ENCODE results near the gene NDUFS7. TPM values are rescaled to one million over a fixed set of nuclear protein-coding genes. Genes with fewer than 3 reads are reported as not detected.
"Not testable (repeated sequence)": the region's sequence is repeated elsewhere in the genome, so short reads cannot be mapped to it uniquely, and the experiment has no call there.

NDUFS7 gene
- polyA plus RNA-seq, 3 donors: 119 to 232 (median 211) TPM

- no peak for TF ChIP-seq CTCF (IDR thresholded peaks at IDR 0.05)
- H2AFZ ChIP-seq (ENCODE audit: insufficient read depth, low read depth, low read length, poor library complexity, severe bottlenecking): peak overlapping the region; percentile 66
- H3K4me1 ChIP-seq (ENCODE audit: control insufficient read depth in 1 of 2, insufficient read depth in 2 of 2, low read length in 2 of 2): peaks cover 13 to 23% of the 10 kb centered on the region in 2 donors
- H3K4me2 ChIP-seq (replicated peaks; ENCODE audit: extremely low read depth, low read length, poor library complexity, severe bottlenecking): peak overlapping the region; percentile 91
- H3K27ac ChIP-seq (ENCODE audit: low read depth in 1 of 2, low read length in 2 of 2): peak overlapping the region; percentile 85 to 88
- Mint-ChIP-seq H3K4me3 (peak overlapping the region; percentile 89 to 95), H3K4me1 (peaks cover 27% of the 10 kb centered on the region), H3K36me3 (peaks cover 38 to 48% of the 10 kb centered on the region in 2 donors), H3K27ac (peak overlapping the region; percentile 18 to 99 (median 95)), H3K9me3 (peaks cover 0 to 2% (median 0%) of the 10 kb centered on the region in 7 donors), H3K27me3 (ENCODE audit: low read depth in 3 of 3) (peaks cover 1 to 4% (median 3%) of the 10 kb centered on the region in 3 donors)
- no peaks in the 10 kb centered on the region for H3K9me3 ChIP-seq (replicated peaks in 1 of 2; ENCODE audit: control insufficient read depth in 1 of 2, insufficient read depth in 1 of 2, low read length in 2 of 2)
- intact Hi-C loops (cut with micrococcal nuclease): loop anchor here in 1 of 2 donors (1.0 to 2.0 kb wide), 2 partner anchors 40 to 56 kb away; partner anchors contain the start of genes C19orf25 and NDUFS7
- peaks cover 34 to 51% of the 10 kb centered on the region in 2 donors for H3K36me3 ChIP-seq (replicated peaks in 1 of 2; ENCODE audit: control insufficient read depth in 1 of 2, insufficient read depth in 2 of 2, low read length in 2 of 2)
- 1% methylated on average over 23 of the region's 26 CpGs for WGBS (ENCODE audit: insufficient coverage)
- no peak for DNase-seq
- peaks cover 0 to under 1% of the 10 kb centered on the region in 2 donors for H3K27me3 ChIP-seq (ENCODE audit: control insufficient read depth in 2 of 2, insufficient read depth in 2 of 2, low read length in 2 of 2)
- peaks cover 69% of the 10 kb centered on the region for H4K20me1 ChIP-seq (ENCODE audit: insufficient read depth, low read length)
- peak overlapping the region; percentile 98 for H3K9ac ChIP-seq (ENCODE audit: insufficient read depth, low read length, poor library complexity, severe bottlenecking)
- H3K79me2 ChIP-seq (ENCODE audit: insufficient read depth, low read length): peaks cover 28% of the 10 kb centered on the region
- H3K4me3 ChIP-seq (replicated peaks in 1 of 3; ENCODE audit: low read depth in 2 of 3, low read length in 3 of 3): peak overlapping the region; percentile 52 to 93 (median 82)
Observed at GRCh38 chr19:1438933-1439354, 55.2 kb downstream of the NDUFS7 start.

- not testable (repeated sequence) for H2AFZ ChIP-seq (ENCODE audit: insufficient read depth, low read depth, low read length, poor library complexity, severe bottlenecking); H3K27me3 ChIP-seq (ENCODE audit: control insufficient read depth in 2 of 2, insufficient read depth in 2 of 2, low read length in 2 of 2); H3K9me3 Mint-ChIP-seq; H3K9me3 ChIP-seq (replicated peaks in 1 of 2; ENCODE audit: control insufficient read depth in 1 of 2, insufficient read depth in 1 of 2, low read length in 2 of 2)
- Mint-ChIP-seq H3K4me1 (peaks cover 30% of the 10 kb centered on the region), H3K27ac (peak overlapping the region; percentile 4 to 99 (median 75)), H3K36me3 (peaks cover 38 to 45% of the 10 kb centered on the region in 2 donors), H3K4me3 (peak overlapping the region; percentile 89 to 95), H3K27me3 (ENCODE audit: low read depth in 3 of 3) (peaks cover 4 to 11% (median 5%) of the 10 kb centered on the region in 3 donors)
- WGBS (ENCODE audit: insufficient coverage): 91% methylated on average over 49 of the region's 57 CpGs
- Histone ChIP-seq H4K20me1 (ENCODE audit: insufficient read depth, low read length) (peaks cover 71% of the 10 kb centered on the region), H3K4me1 (ENCODE audit: control insufficient read depth in 1 of 2, insufficient read depth in 2 of 2, low read length in 2 of 2) (peaks cover 16 to 31% of the 10 kb centered on the region in 2 donors), H3K79me2 (ENCODE audit: insufficient read depth, low read length) (peaks cover 28% of the 10 kb centered on the region), H3K9ac (ENCODE audit: insufficient read depth, low read length, poor library complexity, severe bottlenecking) (peak overlapping the region; percentile 98), H3K27ac (ENCODE audit: low read depth in 1 of 2, low read length in 2 of 2) (peak overlapping the region; percentile 85 to 88), H3K36me3 (replicated peaks in 1 of 2; ENCODE audit: control insufficient read depth in 1 of 2, insufficient read depth in 2 of 2, low read length in 2 of 2) (peaks cover 27 to 43% of the 10 kb centered on the region in 2 donors), H3K4me3 (replicated peaks in 1 of 3; ENCODE audit: low read depth in 2 of 3, low read length in 3 of 3) (peak overlapping the region in 2 of 3 experiments; percentile 82 to 93), H3K4me2 (replicated peaks; ENCODE audit: extremely low read depth, low read length, poor library complexity, severe bottlenecking) (peak overlapping the region; percentile 91)
- peak in 1 of 3 donors; percentile 29 for DNase-seq
- intact Hi-C loops (cut with micrococcal nuclease): loop anchor here (2.0 to 10.0 kb wide), 3 partner anchors 38 to 75 kb away; partner anchors contain the start of genes ADAMTSL5 (in 1 of the 2), C19orf25 (in 1 of the 2) and NDUFS7 (in 1 of the 2)
Observed at GRCh38 chr19:1439525-1440417, 56.1 kb downstream of the NDUFS7 start.

Measured in CD14-positive monocyte (primary cell).